ENCODE data around the gene EMILIN2.
"Not testable (repeated sequence)": the region's sequence is repeated elsewhere in the genome, so short reads cannot be mapped to it uniquely, and the experiment has no call there.

The EMILIN2 gene

GRCh38 chr18:2912357-2913299 lies 65.8 kb downstream of the EMILIN2 start:
- no peak for DNase-seq (ENCODE audit: low read depth)
- TF ChIP-seq MYC (IDR thresholded peaks at IDR 0.05; ENCODE audit: low read depth, low read length) (no peak), POLR2A (IDR thresholded peaks at IDR 0.05; ENCODE audit: extremely low read depth, insufficient read length) (no peak), CTCF (IDR thresholded peaks at IDR 0.05; ENCODE audit: low read depth, low read length) (no peak)
- TF ChIP-seq, protein P1, sequence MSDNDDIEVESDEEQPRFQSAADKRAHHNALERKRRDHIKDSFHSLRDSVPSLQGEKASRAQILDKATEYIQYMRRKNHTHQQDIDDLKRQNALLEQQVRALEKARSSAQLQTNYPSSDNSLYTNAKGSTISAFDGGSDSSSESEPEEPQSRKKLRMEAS (IDR thresholded peaks at IDR 0.05; ENCODE audit: low read depth, low read length) = no peak
- H3K4me3 ChIP-seq (ENCODE audit: low read depth, low read length) = no peak overlapping the region

DNA sequence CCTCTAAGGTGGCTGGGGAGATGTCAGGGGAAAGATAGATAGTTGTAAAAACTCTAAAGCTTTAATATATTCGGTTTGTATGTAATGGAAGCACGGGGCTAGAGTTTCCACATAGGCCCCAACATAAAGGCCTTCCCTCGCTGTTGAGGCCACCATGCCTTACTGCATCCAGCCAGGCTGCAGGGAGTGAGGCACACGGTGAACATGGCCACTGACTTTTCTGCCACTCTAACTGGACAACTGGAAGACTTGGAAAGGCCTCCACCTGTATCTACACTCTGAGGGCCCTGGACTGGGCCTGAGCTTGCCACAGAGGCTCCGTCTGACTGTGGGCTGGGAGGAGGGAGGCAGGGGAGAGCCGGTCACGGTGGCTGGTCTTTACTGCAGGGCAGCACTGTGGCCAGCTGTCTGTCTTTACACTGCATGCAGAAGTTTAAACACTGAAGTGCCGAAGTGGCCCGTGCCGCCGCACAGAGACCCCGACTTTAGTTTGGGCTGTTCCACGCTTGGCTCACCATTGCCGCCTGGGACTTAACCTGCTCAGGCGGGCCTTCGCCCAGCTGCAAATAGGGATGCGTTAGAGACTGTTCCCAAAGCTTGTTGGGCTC lies 66.7 kb downstream of the EMILIN2 start:
- no peak overlapping the region for H3K4me3 ChIP-seq (ENCODE audit: low read depth, low read length)
- DNase-seq (ENCODE audit: low read depth) = no peak
- no peak for TF ChIP-seq CTCF (IDR thresholded peaks at IDR 0.05; ENCODE audit: low read depth, low read length)
- TF ChIP-seq, protein P1 (IDR thresholded peaks at IDR 0.05; ENCODE audit: low read depth, low read length) = no peak
- no peak for TF ChIP-seq POLR2A (IDR thresholded peaks at IDR 0.05; ENCODE audit: extremely low read depth, insufficient read length)
- TF ChIP-seq MYC (IDR thresholded peaks at IDR 0.05; ENCODE audit: low read depth, low read length) = no peak

DNA sequence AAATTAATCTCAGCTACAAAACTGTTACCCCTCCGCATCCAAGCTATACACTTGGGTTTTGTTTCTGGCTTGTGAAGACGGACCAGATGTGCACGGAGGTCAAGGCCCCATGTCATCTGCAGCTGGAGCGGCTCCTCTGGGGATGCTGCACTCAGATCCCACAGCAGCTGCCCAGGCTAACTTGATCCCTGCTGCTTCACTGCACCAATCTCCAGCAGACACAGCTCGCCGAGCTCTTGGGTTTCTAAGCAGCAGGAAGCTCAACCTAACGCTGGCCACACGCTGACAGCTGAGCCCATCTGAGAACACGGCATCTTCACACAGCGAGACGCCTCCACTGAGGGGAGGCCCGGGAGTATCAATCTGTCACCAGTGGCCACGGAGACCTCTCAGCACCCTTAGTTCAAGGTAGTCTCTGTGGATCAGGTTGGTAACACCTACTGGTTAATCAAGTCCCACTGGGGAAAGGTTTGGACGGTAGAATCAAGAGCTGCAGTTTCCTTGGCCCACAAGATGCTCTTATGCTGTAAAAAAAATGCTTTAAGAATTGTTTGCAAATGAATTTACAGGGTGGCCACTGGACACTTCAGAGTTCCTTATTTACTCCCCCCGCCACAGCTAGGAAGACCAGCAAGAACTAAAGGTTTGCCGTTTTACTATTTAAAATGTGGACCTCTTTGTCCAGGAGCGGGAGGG lies 67.5 kb downstream of the EMILIN2 start:
- no peak for TF ChIP-seq POLR2A (IDR thresholded peaks at IDR 0.05; ENCODE audit: extremely low read depth, insufficient read length)
- no peak for DNase-seq (ENCODE audit: low read depth)
- H3K4me3 ChIP-seq (ENCODE audit: low read depth, low read length) = no peak overlapping the region

DNA sequence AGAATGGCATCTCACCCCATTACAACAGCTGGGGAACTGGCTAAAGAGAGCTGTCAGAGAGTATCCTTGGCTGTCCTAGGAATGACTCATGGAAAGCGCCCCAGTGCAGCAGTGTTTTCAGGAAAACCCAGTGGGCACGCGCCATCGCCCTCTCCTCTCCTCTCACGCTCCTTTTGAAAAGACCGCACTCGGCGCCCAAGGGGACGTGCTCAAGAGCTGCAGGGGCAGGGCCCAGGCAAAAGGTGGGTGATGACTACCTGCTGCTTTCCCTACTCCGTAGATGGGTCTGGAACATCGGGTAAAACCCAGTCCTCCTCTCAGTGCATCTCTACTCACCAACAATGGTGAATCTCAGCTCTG lies 68.1 kb downstream of the EMILIN2 start:
- H3K4me3 ChIP-seq (ENCODE audit: low read depth, low read length) = no peak overlapping the region
- DNase-seq (ENCODE audit: low read depth) = no peak
- TF ChIP-seq POLR2A (IDR thresholded peaks at IDR 0.05; ENCODE audit: extremely low read depth, insufficient read length) = no peak
- TF ChIP-seq, protein P1 (IDR thresholded peaks at IDR 0.05; ENCODE audit: low read depth, low read length) = no peak
- no peak for TF ChIP-seq CTCF (IDR thresholded peaks at IDR 0.05; ENCODE audit: low read depth, low read length)
- TF ChIP-seq MYC (IDR thresholded peaks at IDR 0.05; ENCODE audit: low read depth, low read length) = no peak

GRCh38 chr18:2915486-2915885 lies 68.7 kb downstream of the EMILIN2 start:
- not testable (repeated sequence) for DNase-seq (ENCODE audit: low read depth); H3K4me3 ChIP-seq (ENCODE audit: low read depth, low read length)

- no peak overlapping the region for H3K4me3 ChIP-seq (ENCODE audit: low read depth, low read length)
- no peak for DNase-seq (ENCODE audit: low read depth)
- no peak for TF ChIP-seq POLR2A (IDR thresholded peaks at IDR 0.05; ENCODE audit: extremely low read depth, insufficient read length)
- TF ChIP-seq CTCF (IDR thresholded peaks at IDR 0.05; ENCODE audit: low read depth, low read length) = no peak
- TF ChIP-seq, protein P1 (IDR thresholded peaks at IDR 0.05; ENCODE audit: low read depth, low read length) = no peak
- TF ChIP-seq MYC (IDR thresholded peaks at IDR 0.05; ENCODE audit: low read depth, low read length) = no peak
Observed at GRCh38 chr18:2916184-2916583, 69.4 kb downstream of the EMILIN2 start.
